GM23248 (cell line): Measurements from ENCODE around the gene KMT2B.

ENCODE experiments used
- EZH2 ChIP-seq: fragments of 200-600 bp; sonication (generic); IDR thresholded peaks from 2 replicates; pipeline ENCODE4 v1.6.1; 2018; ENCODE audit warnings: antibody characterized with exemption, mild to moderate bottlenecking; ENCODE audit not compliant: insufficient read depth, poor library complexity, severe bottlenecking
- EZH2phosphoT487 ChIP-seq: fragments of 200-600 bp; sonication (generic); IDR thresholded peaks from 2 replicates; pipeline ENCODE4 v1.6.1; 2018; ENCODE audit warnings: antibody characterized with exemption, moderate library complexity, mild to moderate bottlenecking, low read depth; ENCODE audit not compliant: insufficient read depth

GRCh38 chr19:35695895-35696422 lies 21.8 kb upstream of the KMT2B start:
- TF ChIP-seq EZH2 (no peak), EZH2phosphoT487 (no peak)
